GM10266 (cell line): ENCODE results near the gene PTPRG.

Source experiments
- DNase-seq: peaks from one replicate; pipeline ENCODE4 v3.0.0; 2012; ENCODE audit errors: extremely low spot score
- CTCF ChIP-seq: IDR thresholded peaks from 2 replicates; pipeline ENCODE4 v1.5.1; 2012; ENCODE audit warnings: mild to moderate bottlenecking, low read depth; ENCODE audit not compliant: control insufficient read depth, insufficient read depth; ENCODE audit errors: missing control alignments

The PTPRG gene

GRCh38 chr3:61683549-61684236, 122.3 kb downstream of the PTPRG start:
- DNase-seq = no peak
- TF ChIP-seq CTCF = no peak

GRCh38 chr3:61684386-61684785, 123.0 kb downstream of the PTPRG start:
- no peak for DNase-seq
- TF ChIP-seq CTCF = no peak

GRCh38 chr3:61685755-61686154, 124.4 kb downstream of the PTPRG start:
- no peak for TF ChIP-seq CTCF
- no peak for DNase-seq

GRCh38 chr3:61686228-61686648, 124.9 kb downstream of the PTPRG start:
- no peak for TF ChIP-seq CTCF
- no peak for DNase-seq

GRCh38 chr3:61687206-61687605, 125.8 kb downstream of the PTPRG start:
- DNase-seq = no peak
- TF ChIP-seq CTCF = no peak

GRCh38 chr3:61687663-61688306, 126.4 kb downstream of the PTPRG start:
- DNase-seq = no peak
- no peak for TF ChIP-seq CTCF

GRCh38 chr3:61688307-61688984, 127.1 kb downstream of the PTPRG start:
- TF ChIP-seq CTCF = no peak
- no peak for DNase-seq
